HUES6 (cell line): ENCODE data around the gene FST.
A peak's percentile ranks its signal among the peaks of the same experiment; 100 is the strongest.

ENCODE experiments used
- H3K27ac ChIP-seq: 2 replicates; pipeline ENCODE4 v1.7.0; 2013; ENCODE audit warnings: low read depth, mild to moderate bottlenecking, low read length, inconsistent platforms
- H3K27me3 ChIP-seq: 2 replicates; pipeline ENCODE4 v1.6.1; 2013; ENCODE audit warnings: low read length; ENCODE audit not compliant: control insufficient read depth, insufficient read depth
- H3K36me3 ChIP-seq: 2 replicates; pipeline ENCODE4 v1.6.1; 2013; ENCODE audit warnings: low read length; ENCODE audit not compliant: control insufficient read depth, insufficient read depth
- H3K4me1 ChIP-seq: 2 replicates; pipeline ENCODE4 v1.6.1; 2013; ENCODE audit warnings: low read length; ENCODE audit not compliant: control insufficient read depth, insufficient read depth
- H3K4me3 ChIP-seq: 2 replicates; pipeline ENCODE4 v1.5.1; 2013; ENCODE audit warnings: low read depth, low read length
- H3K9ac ChIP-seq: one replicate; pipeline ENCODE4 v1.6.1; 2013; ENCODE audit warnings: mild to moderate bottlenecking, low read length
- H3K9me3 ChIP-seq: 2 replicates; pipeline ENCODE4 v1.6.1; 2013; ENCODE audit warnings: low read depth, low read length; ENCODE audit not compliant: control insufficient read depth, insufficient read depth

FST gene

GRCh38 chr5:53482717-53483638 lies 2.5 kb downstream of the FST start:
- Histone ChIP-seq H3K9me3 (no peaks in the 10 kb centered on the region), H3K4me1 (peaks cover 18% of the 10 kb centered on the region), H3K36me3 (peaks cover 48% of the 10 kb centered on the region), H3K9ac (peak overlapping the region; percentile 99), H3K4me3 (peak overlapping the region; percentile 90), H3K27me3 (no peaks in the 10 kb centered on the region; the same call in 1 of the 2 replicates), H3K27ac (no peak overlapping the region; the same call in 1 of the 2 replicates)

GRCh38 chr5:53487436-53487835 lies 7.0 kb downstream of the FST start:
- H3K27ac ChIP-seq: no peak overlapping the region
- H3K4me1 ChIP-seq: peaks cover 19% of the 10 kb centered on the region
- no peaks in the 10 kb centered on the region for H3K27me3 ChIP-seq
- H3K9ac ChIP-seq: no peak overlapping the region
- H3K4me3 ChIP-seq: no peak overlapping the region
- peaks cover 7% of the 10 kb centered on the region; the same call in 1 of the 2 replicates for H3K9me3 ChIP-seq
- H3K36me3 ChIP-seq: peaks cover 48% of the 10 kb centered on the region

GRCh38 chr5:53488195-53488722 lies 7.8 kb downstream of the FST start:
- peaks cover 14% of the 10 kb centered on the region for H3K4me1 ChIP-seq
- H3K27ac ChIP-seq: no peak overlapping the region
- no peaks in the 10 kb centered on the region for H3K27me3 ChIP-seq
- no peak overlapping the region for H3K9ac ChIP-seq
- H3K9me3 ChIP-seq: peaks cover 7% of the 10 kb centered on the region; the same call in 1 of the 2 replicates
- peaks cover 41% of the 10 kb centered on the region for H3K36me3 ChIP-seq
- H3K4me3 ChIP-seq: no peak overlapping the region

- no peak overlapping the region for H3K9ac ChIP-seq
Measured at GRCh38 chr5:53490747-53491146, 10.3 kb downstream of the FST start.

GRCh38 chr5:53501054-53501453 lies 20.6 kb downstream of the FST start:
- Histone ChIP-seq H3K4me3 (no peak overlapping the region), H3K9me3 (no peaks in the 10 kb centered on the region), H3K4me1 (peaks cover 8% of the 10 kb centered on the region; the same call in 1 of the 2 replicates), H3K9ac (no peak overlapping the region), H3K27me3 (no peaks in the 10 kb centered on the region), H3K27ac (no peak overlapping the region), H3K36me3 (no peaks in the 10 kb centered on the region)

More at GRCh38 chr5:53490747-53491146, 10.3 kb downstream of the FST start:
- peaks cover 7% of the 10 kb centered on the region; the same call in 1 of the 2 replicates for H3K9me3 ChIP-seq
- peak overlapping the region; percentile 66 for H3K27ac ChIP-seq
- H3K36me3 ChIP-seq: peaks cover 17% of the 10 kb centered on the region
- no peaks in the 10 kb centered on the region for H3K27me3 ChIP-seq
- peaks cover 4% of the 10 kb centered on the region; the same call in 1 of the 2 replicates for H3K4me1 ChIP-seq
- no peak overlapping the region for H3K4me3 ChIP-seq

GRCh38 chr5:53503562-53504218 lies 23.3 kb downstream of the FST start:
- Histone ChIP-seq H3K4me1 (peaks cover 8% of the 10 kb centered on the region; the same call in 1 of the 2 replicates), H3K27ac (no peak overlapping the region), H3K9me3 (peaks cover 19% of the 10 kb centered on the region), H3K27me3 (no peaks in the 10 kb centered on the region), H3K4me3 (no peak overlapping the region), H3K9ac (no peak overlapping the region), H3K36me3 (no peaks in the 10 kb centered on the region)

- H3K4me1 ChIP-seq: 0 out of 2 replicates have a peak, but pooled peaks cover 1% of the 10 kb centered on the region
- no peaks in the 10 kb centered on the region for H3K27me3 ChIP-seq
- no peak overlapping the region for H3K27ac ChIP-seq
- no peak overlapping the region for H3K9ac ChIP-seq
- H3K4me3 ChIP-seq: no peak overlapping the region
- H3K36me3 ChIP-seq: no peaks in the 10 kb centered on the region
- H3K9me3 ChIP-seq: peaks cover 28% of the 10 kb centered on the region
Measured at GRCh38 chr5:53507013-53507412, 26.6 kb downstream of the FST start.

GRCh38 chr5:53508125-53508524 lies 27.7 kb downstream of the FST start:
- no peak overlapping the region for H3K4me3 ChIP-seq
- H3K36me3 ChIP-seq: no peaks in the 10 kb centered on the region
- no peaks in the 10 kb centered on the region for H3K4me1 ChIP-seq
- H3K27ac ChIP-seq: no peak overlapping the region
- H3K27me3 ChIP-seq: no peaks in the 10 kb centered on the region
- no peak overlapping the region for H3K9ac ChIP-seq
- H3K9me3 ChIP-seq: peaks cover 31% of the 10 kb centered on the region

- no peak overlapping the region for H3K9ac ChIP-seq
- no peaks in the 10 kb centered on the region for H3K4me1 ChIP-seq
- H3K4me3 ChIP-seq: no peak overlapping the region
- peaks cover 24% of the 10 kb centered on the region for H3K9me3 ChIP-seq
- no peaks in the 10 kb centered on the region for H3K27me3 ChIP-seq
- H3K36me3 ChIP-seq: no peaks in the 10 kb centered on the region
- H3K27ac ChIP-seq: no peak overlapping the region
Measured at GRCh38 chr5:53512539-53512938, 32.1 kb downstream of the FST start.

- H3K9ac ChIP-seq: no peak overlapping the region
Measured at GRCh38 chr5:53515988-53516387, 35.6 kb downstream of the FST start.

More at GRCh38 chr5:53515988-53516387, 35.6 kb downstream of the FST start:
- Histone ChIP-seq H3K4me1 (no peaks in the 10 kb centered on the region), H3K27me3 (no peaks in the 10 kb centered on the region), H3K9me3 (peaks cover 8% of the 10 kb centered on the region; the same call in 1 of the 2 replicates), H3K36me3 (no peaks in the 10 kb centered on the region), H3K4me3 (no peak overlapping the region), H3K27ac (no peak overlapping the region)
